Mucosa of descending colon (tissue), 3 donors: ENCODE data around the gene MYBPHL. TPM values are rescaled to one million over a fixed set of nuclear protein-coding genes. Genes with fewer than 3 reads are reported as not detected.

Source experiments
- ATAC-seq: fragments of 200-7000 bp; cut with Tn5 transposase; one replicate; pipeline ENCODE4 v1.9.1; 2020; ENCODE audit warnings: mild to moderate bottlenecking, moderate library complexity
- DNase-seq, 3 donors: peaks; one replicate each; pipeline ENCODE4 v3.0.0-alpha.2; 2020
- H3K36me3 ChIP-seq: fragments of 200-600 bp; one replicate; pipeline ENCODE4 v1.8.0; 2021; ENCODE audit warnings: low read depth, mild to moderate bottlenecking
- H3K4me1 ChIP-seq: fragments of 200-600 bp; one replicate; pipeline ENCODE4 v1.8.0; 2021; ENCODE audit warnings: low read depth, mild to moderate bottlenecking
- H3K4me3 ChIP-seq: fragments of 200-600 bp; one replicate; pipeline ENCODE4 v1.8.0; 2021; ENCODE audit warnings: mild to moderate bottlenecking
- H3K9me3 ChIP-seq: fragments of 200-600 bp; one replicate; pipeline ENCODE4 v1.8.0; 2021; ENCODE audit warnings: mild to moderate bottlenecking
- CTCF ChIP-seq: fragments of 200-600 bp; IDR thresholded peaks from one replicate; pipeline ENCODE4 v1.8.0; 2022; ENCODE audit warnings: antibody characterized with exemption, mild to moderate bottlenecking
- intact Hi-C, 2 donors: fragments of 100-400 bp; cut with DNase I in 1 of 2; cut with micrococcal nuclease in 1 of 2; formaldehyde crosslinking; loops; one replicate each; pipeline versions ENCODE4 v1.11.0 to v1.11.1; 2022; cut with DNase I, micrococcal nuclease
- total RNA-seq, 3 donors: library from RNA; stranded (reverse); fragmentation: NEBNext Ultra II Directional in 2 of 3; extraction: Animal tissue kit (Norgen Biotek cat#: 25700) in 2 of 3; gene quantifications; one replicate each; pipeline versions ENCODE4 v1.2.1 to v1.2.4, GENCODE V29; 2021 to 2023
- donor health status: DM: no; HTN: no; CAD: no; lungs with moderate emphysema.
- donor health status: DM: no; HTN: no; CAD: no.
- donor health status: DM: no; HTN: yes; CAD: no.

Gene MYBPHL
- total RNA-seq, 3 donors from 2014 or later, result not detected

GRCh38 chr1:109335091-109335490 lies 28.3 kb upstream of the MYBPHL start:
- H3K9me3 ChIP-seq, result peaks cover 22% of the 10 kb centered on the region
- no peaks in the 10 kb centered on the region for H3K36me3 ChIP-seq
- DNase-seq (no peak), ATAC-seq (no peak)
- TF ChIP-seq CTCF, result no peak
- no peak overlapping the region for H3K4me3 ChIP-seq
- intact Hi-C loops, result no loop called here
- H3K4me1 ChIP-seq, result no peaks in the 10 kb centered on the region

DNA sequence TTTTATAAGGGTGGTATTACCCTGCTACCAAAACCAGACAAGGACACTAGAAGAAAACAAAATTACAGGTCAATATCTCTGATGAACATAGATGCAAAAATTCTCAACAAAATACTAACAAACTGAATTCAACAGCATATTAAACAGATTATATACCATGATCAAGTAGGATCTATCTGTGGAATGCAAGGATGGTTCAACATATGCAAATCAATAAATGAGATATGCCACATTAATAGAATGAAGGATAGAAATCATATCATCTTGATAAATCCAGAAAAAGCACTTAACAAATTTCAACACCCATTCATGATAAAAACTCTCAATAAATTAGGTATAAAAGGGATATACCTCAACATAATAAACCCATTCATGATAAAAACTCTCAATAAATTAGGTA lies 24.3 kb upstream of the MYBPHL start:
- intact Hi-C loops, result no loop called here
- Histone ChIP-seq H3K9me3 (peaks cover 22% of the 10 kb centered on the region), H3K4me1 (no peaks in the 10 kb centered on the region), H3K36me3 (peaks cover 4% of the 10 kb centered on the region), H3K4me3 (no peak overlapping the region)
- no peak for TF ChIP-seq CTCF
- no peak for ATAC-seq
- no peak for DNase-seq

DNA sequence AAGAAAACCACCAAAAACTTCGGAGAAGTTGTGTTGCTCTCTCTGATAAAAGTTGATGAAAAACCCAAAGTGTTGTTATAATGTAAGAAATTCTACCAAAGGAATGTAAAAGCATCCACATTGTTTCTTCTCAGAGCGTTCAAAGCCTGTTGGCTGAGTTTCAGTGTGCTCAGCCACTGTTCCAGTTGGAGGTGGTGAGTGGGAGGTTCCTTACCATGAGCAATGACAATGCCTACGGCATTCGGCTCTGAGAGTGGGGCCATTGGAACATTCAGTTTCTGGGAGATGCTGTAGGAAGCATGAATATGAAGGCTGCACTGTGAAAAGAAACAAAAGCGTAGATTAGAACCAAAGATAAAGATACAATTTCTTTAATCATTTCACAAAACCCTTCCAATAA lies 20.5 kb upstream of the MYBPHL start:
- H3K36me3 ChIP-seq, result peaks cover 4% of the 10 kb centered on the region
- no peak for DNase-seq
- no peak for ATAC-seq
- peaks cover 16% of the 10 kb centered on the region for H3K9me3 ChIP-seq
- no peak for TF ChIP-seq CTCF
- no peaks in the 10 kb centered on the region for H3K4me1 ChIP-seq
- H3K4me3 ChIP-seq, result no peak overlapping the region
- intact Hi-C loops, result no loop called here

DNA sequence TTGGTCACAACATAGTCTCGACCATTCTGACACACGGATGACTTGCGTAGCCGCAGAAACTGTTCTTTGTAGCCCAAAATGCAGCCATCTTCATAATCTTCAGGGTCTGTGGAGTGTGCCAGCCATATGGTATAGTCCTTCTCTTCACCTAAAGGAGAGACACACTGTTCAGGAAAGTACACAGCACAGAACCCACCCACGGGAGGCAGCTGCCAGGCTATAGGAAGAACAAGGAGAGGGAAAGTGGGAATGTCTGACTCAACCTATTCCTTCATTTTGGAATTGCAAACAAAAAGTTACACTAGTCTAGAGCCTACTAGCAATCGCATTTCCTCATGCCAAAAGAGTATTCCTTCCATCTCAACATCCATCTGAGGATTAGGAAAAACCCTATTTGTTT lies 16.2 kb upstream of the MYBPHL start:
- Histone ChIP-seq H3K4me3 (no peak overlapping the region), H3K4me1 (no peaks in the 10 kb centered on the region), H3K9me3 (no peaks in the 10 kb centered on the region), H3K36me3 (peaks cover 4% of the 10 kb centered on the region)
- DNase-seq (no peak), ATAC-seq (no peak)
- intact Hi-C loops, result no loop called here
- TF ChIP-seq CTCF, result no peak

GRCh38 chr1:109319114-109319513 lies 12.3 kb upstream of the MYBPHL start:
- intact Hi-C loops, result no loop called here
- H3K4me3 ChIP-seq, result no peak overlapping the region
- ATAC-seq (no peak), DNase-seq (no peak)
- H3K4me1 ChIP-seq, result no peaks in the 10 kb centered on the region
- TF ChIP-seq CTCF, result no peak
- no peaks in the 10 kb centered on the region for H3K36me3 ChIP-seq
- no peaks in the 10 kb centered on the region for H3K9me3 ChIP-seq

GRCh38 chr1:109316506-109316905 lies 9.7 kb upstream of the MYBPHL start:
- no peak overlapping the region for H3K4me3 ChIP-seq
- intact Hi-C loops, result no loop called here
- DNase-seq, result no peak
- no peaks in the 10 kb centered on the region for H3K9me3 ChIP-seq
- no peak for ATAC-seq
- H3K36me3 ChIP-seq, result no peaks in the 10 kb centered on the region
- no peak for TF ChIP-seq CTCF
- H3K4me1 ChIP-seq, result no peaks in the 10 kb centered on the region
